KMS-11 (cell line): ENCODE measurements around the gene ZNF609.

Source experiments
- H2AFZ ChIP-seq: fragments of 200-600 bp; sonication (generic); 2 replicates; pipeline ENCODE4 v1.6.1; 2016; ENCODE audit warnings: antibody characterized with exemption, mixed run types, low read depth
- H3K27ac ChIP-seq: fragments of 200-600 bp; sonication (generic); 2 replicates; pipeline ENCODE4 v1.6.1; 2016; ENCODE audit warnings: mild to moderate bottlenecking, mixed run types
- H3K27me3 ChIP-seq: fragments of 200-600 bp; sonication (generic); 2 replicates; pipeline ENCODE4 v1.6.1; 2017; ENCODE audit warnings: mild to moderate bottlenecking, low read depth, mixed run types, moderate library complexity; ENCODE audit not compliant: insufficient read depth
- H3K36me3 ChIP-seq: fragments of 200-600 bp; sonication (generic); 2 replicates; pipeline ENCODE4 v1.6.1; 2017; ENCODE audit warnings: mild to moderate bottlenecking, mixed run types; ENCODE audit not compliant: insufficient read depth
- H3K4me1 ChIP-seq: fragments of 200-600 bp; sonication (generic); 2 replicates; pipeline ENCODE4 v1.6.1; 2016; ENCODE audit warnings: mild to moderate bottlenecking, low read depth, mixed run types; ENCODE audit not compliant: poor library complexity, severe bottlenecking
- H3K4me2 ChIP-seq: fragments of 200-600 bp; sonication (generic); 2 replicates; pipeline ENCODE4 v1.7.0; 2016; ENCODE audit warnings: mild to moderate bottlenecking, mixed run types
- H3K4me3 ChIP-seq: fragments of 200-600 bp; sonication (generic); IDR thresholded peaks from 2 replicates; pipeline ENCODE4 v1.6.1; 2017; ENCODE audit warnings: low read depth, low read length, mixed read lengths; ENCODE audit not compliant: insufficient read depth
- H3K79me2 ChIP-seq: fragments of 200-600 bp; sonication (generic); 2 replicates; pipeline ENCODE4 v1.6.1; 2016; ENCODE audit warnings: low read depth, mixed run types; ENCODE audit not compliant: insufficient read depth
- H3K9ac ChIP-seq: fragments of 200-600 bp; sonication (generic); 2 replicates; pipeline ENCODE4 v1.6.1; 2016; ENCODE audit warnings: mild to moderate bottlenecking, mixed run types
- H4K20me1 ChIP-seq: fragments of 200-600 bp; sonication (generic); 2 replicates; pipeline ENCODE4 v1.6.1; 2016; ENCODE audit warnings: mild to moderate bottlenecking, mixed run types; ENCODE audit not compliant: insufficient read depth
- TF ChIP-seq, protein P1 (sequence below): fragments of 200-600 bp; sonication (generic); conservative IDR thresholded peaks from 2 replicates; pipeline ENCODE4 v1.6.1; 2017; ENCODE audit warnings: low read depth, mild to moderate bottlenecking, antibody characterized with exemption, low read length, moderate library complexity, mixed read lengths

The ZNF609 gene

DNA sequence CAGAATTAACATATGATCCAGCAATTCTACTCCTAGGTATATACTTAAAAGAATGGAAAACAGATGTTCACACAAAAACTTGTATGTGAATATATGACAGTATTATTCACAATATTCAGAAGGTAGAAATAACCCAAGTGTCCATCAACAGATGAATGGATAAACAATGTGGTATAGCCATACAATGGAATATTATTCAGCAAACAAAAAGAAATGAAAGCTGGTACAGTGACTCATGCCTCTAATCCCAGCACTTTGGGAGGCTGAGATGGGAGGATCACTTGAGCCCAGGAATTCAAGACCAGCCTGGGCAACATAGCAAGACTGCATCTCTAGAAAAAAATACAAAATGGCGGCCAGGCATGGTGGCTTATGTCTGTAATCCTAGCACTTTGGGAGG is 185.6 kb downstream of the ZNF609 start:
- Histone ChIP-seq H3K9ac (no peak overlapping the region), H3K4me2 (peak overlapping the region; percentile 99; the same call in 1 of the 2 replicates), H3K4me3 (no peak overlapping the region), H3K4me1 (peaks cover 99% of the 10 kb centered on the region), H3K27ac (peak overlapping the region; percentile 90), H3K79me2 (peaks cover 67% of the 10 kb centered on the region; the same call in 1 of the 2 replicates), H3K36me3 (no peaks in the 10 kb centered on the region), H4K20me1 (no peaks in the 10 kb centered on the region), H3K27me3 (no peaks in the 10 kb centered on the region), H2AFZ (no peak overlapping the region)
- TF ChIP-seq, protein P1, sequence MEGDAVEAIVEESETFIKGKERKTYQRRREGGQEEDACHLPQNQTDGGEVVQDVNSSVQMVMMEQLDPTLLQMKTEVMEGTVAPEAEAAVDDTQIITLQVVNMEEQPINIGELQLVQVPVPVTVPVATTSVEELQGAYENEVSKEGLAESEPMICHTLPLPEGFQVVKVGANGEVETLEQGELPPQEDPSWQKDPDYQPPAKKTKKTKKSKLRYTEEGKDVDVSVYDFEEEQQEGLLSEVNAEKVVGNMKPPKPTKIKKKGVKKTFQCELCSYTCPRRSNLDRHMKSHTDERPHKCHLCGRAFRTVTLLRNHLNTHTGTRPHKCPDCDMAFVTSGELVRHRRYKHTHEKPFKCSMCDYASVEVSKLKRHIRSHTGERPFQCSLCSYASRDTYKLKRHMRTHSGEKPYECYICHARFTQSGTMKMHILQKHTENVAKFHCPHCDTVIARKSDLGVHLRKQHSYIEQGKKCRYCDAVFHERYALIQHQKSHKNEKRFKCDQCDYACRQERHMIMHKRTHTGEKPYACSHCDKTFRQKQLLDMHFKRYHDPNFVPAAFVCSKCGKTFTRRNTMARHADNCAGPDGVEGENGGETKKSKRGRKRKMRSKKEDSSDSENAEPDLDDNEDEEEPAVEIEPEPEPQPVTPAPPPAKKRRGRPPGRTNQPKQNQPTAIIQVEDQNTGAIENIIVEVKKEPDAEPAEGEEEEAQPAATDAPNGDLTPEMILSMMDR: no peak

DNA sequence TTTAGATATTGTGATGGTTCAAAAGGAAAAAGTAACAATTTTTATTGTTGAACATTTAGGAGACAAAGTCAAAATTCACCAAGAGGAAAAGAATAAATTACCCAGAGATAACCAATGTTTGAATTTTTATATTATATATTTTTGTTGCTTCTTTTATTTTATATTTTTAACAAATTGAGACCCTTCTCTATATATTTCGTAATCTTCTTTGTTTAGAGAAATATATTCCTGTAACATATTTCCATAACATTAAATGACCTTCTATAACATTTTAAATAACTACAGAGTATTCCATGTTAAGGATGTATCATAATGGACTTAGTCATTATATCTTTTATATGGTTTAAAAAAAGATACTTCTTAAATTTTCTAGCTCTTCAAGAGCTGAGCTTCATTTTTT is 187.0 kb downstream of the ZNF609 start:
- Histone ChIP-seq H3K27me3 (no peaks in the 10 kb centered on the region), H3K9ac (peak overlapping the region; percentile 46; the same call in 1 of the 2 replicates), H3K36me3 (no peaks in the 10 kb centered on the region), H2AFZ (no peak overlapping the region), H3K79me2 (peaks cover 66% of the 10 kb centered on the region; the same call in 1 of the 2 replicates), H3K4me3 (no peak overlapping the region), H3K4me2 (peak overlapping the region; percentile 99), H3K4me1 (peaks cover 99% of the 10 kb centered on the region), H3K27ac (peak overlapping the region; percentile 90), H4K20me1 (no peaks in the 10 kb centered on the region)
- TF ChIP-seq, protein P1: no peak

DNA sequence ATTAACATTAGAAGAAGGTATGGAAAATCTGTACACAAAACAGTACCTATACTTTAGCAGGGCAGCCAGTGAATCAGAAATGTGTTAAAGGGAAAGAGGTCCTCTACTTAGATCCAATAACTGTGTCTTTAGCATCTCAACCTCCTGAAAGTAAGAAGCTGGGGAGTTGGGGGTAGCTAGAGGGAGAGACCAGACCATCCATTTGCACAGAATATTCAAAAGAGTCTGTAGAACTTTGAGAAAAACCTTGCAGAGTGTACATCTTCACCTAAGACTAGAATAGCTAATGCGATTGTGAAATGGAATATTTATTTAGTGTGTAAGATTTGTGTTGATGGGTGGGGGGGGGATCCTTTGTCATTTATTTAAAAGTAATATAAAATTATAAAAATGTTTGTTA is 190.2 kb downstream of the ZNF609 start:
- H3K9ac ChIP-seq: 0 out of 2 replicates have a peak overlapping the region, but pooled peaks have one; percentile 36
- peaks cover 93% of the 10 kb centered on the region for H3K4me1 ChIP-seq
- H3K4me3 ChIP-seq: no peak overlapping the region
- H3K36me3 ChIP-seq: no peaks in the 10 kb centered on the region
- no peak overlapping the region for H2AFZ ChIP-seq
- H3K27ac ChIP-seq: peak overlapping the region; percentile 90
- peaks cover 66% of the 10 kb centered on the region; the same call in 1 of the 2 replicates for H3K79me2 ChIP-seq
- peak overlapping the region; percentile 83 for H3K4me2 ChIP-seq
- TF ChIP-seq, protein P1: no peak
- H3K27me3 ChIP-seq: no peaks in the 10 kb centered on the region
- H4K20me1 ChIP-seq: no peaks in the 10 kb centered on the region

DNA sequence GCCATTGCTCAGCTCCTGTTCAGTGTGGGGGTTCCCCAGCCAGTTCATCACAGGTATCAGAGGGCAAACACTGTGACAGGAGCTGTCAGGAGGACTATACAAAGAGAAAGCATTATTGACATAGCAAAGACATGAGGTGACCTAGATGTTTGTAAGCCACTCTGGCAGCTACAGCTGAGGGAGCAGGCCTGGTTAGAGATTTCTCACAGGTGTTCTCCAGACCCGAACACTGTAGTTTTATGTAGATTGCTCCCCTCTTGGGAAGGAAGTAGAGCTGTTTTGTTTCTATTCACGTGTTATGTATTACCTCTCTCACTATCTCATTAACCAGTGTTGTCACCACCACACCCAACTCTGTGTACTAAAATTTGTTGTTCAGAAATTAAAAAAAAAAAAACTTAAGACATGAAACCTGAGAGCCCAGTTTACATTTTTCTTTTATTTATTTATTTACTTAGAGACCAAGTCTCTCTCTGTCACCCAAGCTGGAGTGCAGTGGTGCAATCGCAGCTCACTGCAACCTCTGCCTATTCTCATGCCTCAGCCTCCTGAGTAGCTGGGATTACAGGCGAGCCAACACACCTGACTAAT is 191.3 kb downstream of the ZNF609 start:
- Histone ChIP-seq H3K36me3 (no peaks in the 10 kb centered on the region), H4K20me1 (no peaks in the 10 kb centered on the region), H3K9ac (peak overlapping the region; percentile 36; the same call in 1 of the 2 replicates), H3K4me3 (no peak overlapping the region), H3K79me2 (peaks cover 67% of the 10 kb centered on the region; the same call in 1 of the 2 replicates), H3K4me1 (peaks cover 82% of the 10 kb centered on the region), H3K27me3 (no peaks in the 10 kb centered on the region), H3K4me2 (peak overlapping the region; percentile 83), H2AFZ (no peak overlapping the region), H3K27ac (peak overlapping the region; percentile 90)
- TF ChIP-seq, protein P1: no peak
